CD4-positive, alpha-beta T cell treated with Interleukin-6 at 100 ng/mL for 8 hours (primary cell): ENCODE results near the gene WFS1.

Experiments used
- DNase-seq: peaks from one replicate; pipeline ENCODE4 v3.0.0-alpha.2; 2020; ENCODE audit warnings: mixed read lengths, low spot score

The WFS1 gene

GRCh38 chr4:6325788-6326290 is 56.2 kb downstream of the WFS1 start:
- DNase-seq: no peak

DNA sequence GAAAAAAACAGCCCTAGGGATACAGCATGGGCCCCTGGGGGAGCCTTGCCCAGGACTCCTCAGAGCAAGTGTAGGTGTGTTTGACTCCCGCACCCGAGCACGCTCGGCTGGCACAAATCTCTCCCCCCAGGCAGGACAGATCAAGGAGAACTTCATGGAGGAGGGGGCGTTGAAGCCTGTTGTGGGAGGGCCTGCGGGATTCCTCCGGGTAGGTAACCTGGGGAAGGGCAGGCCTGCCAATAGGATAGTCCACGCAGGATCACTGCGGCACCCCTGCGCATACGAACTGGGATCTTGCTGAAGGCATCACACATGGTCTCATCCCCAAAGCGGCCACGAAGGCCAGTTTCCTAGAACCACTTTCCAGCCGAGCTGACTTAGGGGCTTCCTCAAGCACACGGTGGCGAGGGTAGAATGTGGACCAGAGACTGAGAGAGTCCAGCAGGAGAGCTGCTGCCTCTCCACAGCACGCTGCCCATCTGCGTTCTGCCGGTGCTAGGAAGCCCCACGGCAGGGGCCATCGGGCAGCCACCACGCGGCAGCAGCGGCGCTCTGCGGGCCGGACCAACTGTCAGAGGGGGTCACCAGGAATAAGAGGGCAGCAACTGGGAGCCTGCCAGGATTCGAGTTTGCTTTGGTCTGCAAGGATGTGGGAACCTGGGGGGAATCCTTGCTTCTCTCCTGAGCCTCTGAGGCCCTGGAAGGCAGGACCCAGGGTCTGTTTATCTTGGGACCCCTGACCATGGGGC is 56.8 kb downstream of the WFS1 start:
- no peak for DNase-seq

DNA sequence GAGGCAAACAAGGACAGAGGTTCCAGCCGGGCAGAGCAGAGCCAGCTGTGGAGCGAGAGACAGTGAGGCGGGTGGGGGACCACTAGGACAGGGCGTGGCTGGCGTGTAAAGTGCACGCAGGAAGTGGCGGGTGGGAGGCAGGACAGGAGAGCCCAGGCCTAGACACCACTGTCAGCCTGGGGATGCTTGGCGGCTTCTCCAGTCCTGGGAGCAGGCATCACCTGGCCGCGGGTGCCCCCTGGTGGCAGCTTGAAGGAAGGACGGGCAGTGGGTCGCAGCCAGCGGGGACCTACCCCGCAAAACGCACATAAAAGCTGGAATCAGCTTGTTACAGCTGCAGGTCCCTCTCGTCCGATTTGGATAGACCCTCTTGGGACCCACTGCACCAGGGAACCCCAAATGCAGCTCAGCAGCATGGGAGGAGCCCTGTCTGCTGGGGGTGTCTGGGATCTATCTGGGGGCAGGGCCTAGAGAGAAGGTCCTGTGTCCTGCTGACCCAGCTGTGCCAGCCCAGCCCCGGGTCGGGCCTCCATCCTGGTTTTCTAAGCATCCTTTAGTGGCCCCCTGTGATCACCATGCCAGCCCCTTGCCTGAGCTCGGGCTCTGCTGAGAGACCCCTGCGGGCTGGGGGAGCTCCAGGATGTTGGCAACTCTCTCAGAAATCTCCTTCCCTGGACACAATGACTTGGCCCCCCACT is 57.7 kb downstream of the WFS1 start:
- peak; percentile 69 for DNase-seq

DNA sequence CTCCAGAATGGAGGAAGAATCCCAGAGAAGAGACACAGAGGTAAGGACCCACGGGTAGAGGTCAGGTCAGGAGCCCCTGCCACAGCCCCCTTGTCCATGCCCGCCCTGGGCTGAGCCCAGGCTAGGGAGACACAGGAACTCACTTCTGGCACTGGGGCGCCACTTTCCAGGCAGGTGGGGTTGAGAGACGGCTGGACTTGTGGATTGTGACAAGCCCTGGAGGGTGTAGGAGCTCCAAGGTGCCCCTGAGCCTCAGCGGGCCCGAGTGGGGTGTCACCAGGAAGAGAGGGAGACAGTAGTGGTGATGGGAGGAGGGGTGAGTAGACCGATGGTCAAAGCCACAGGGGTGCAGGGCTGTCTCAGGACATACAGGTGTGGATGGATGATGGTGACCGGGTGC is 58.9 kb downstream of the WFS1 start:
- DNase-seq: no peak

- no peak for DNase-seq
These were observed 60.1 kb downstream of the WFS1 start for GRCh38 chr4:6329478-6330383.

GRCh38 chr4:6330384-6330767 is 60.7 kb downstream of the WFS1 start:
- no peak for DNase-seq

- DNase-seq: no peak
These were observed 61.4 kb downstream of the WFS1 start for GRCh38 chr4:6331018-6331417.

- no peak for DNase-seq
These were observed 61.8 kb downstream of the WFS1 start for GRCh38 chr4:6331468-6331867.

GRCh38 chr4:6332042-6332668 is 62.5 kb downstream of the WFS1 start:
- peak; percentile 10 for DNase-seq

DNA sequence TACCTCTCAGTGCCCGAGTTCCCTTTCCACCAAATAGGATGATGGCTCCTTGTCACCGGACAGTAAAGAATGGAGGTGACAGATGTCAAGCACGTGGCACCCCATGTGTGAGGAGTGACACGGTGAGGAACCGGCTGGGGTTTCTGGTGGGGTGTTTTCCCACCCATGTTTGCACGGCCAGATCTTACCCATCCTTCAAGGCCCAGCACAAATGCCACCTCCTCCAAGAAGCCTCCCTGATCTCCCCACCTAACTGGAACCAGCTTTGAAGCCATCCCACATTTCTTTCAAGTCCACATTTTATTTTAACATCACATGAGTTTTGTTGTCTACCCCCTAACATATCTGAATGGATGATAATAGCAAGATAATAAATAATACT is 63.0 kb downstream of the WFS1 start:
- no peak for DNase-seq

- DNase-seq: no peak
These were observed 63.9 kb downstream of the WFS1 start for GRCh38 chr4:6333301-6334202.

- DNase-seq: no peak
These were observed 64.7 kb downstream of the WFS1 start for GRCh38 chr4:6334203-6334887.

DNA sequence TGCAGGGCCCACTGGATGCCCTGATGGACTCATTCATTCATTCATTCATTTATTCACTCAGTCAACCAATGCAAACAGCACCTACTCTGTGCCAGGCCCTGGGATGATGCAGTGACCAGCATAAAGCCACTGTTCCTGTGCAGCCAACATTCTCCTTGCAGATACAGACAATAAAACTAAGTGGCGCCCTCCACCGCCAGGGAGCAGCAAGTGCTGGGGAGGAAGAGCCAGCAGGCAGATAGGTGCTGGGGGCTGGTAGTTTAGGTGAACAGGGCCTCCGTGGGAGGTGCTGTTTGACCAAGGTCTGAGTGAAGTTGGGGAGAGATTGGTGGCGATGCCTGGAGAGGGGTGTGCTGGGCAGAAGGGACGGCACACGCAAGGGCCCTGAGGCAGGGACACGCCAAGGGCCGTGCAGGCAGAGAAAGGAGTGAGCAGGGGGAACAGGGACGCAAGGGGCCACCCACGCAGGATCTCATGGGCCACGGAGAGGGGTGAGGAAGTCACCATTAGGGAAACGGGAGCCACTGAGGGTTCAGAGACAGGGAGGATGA is 65.5 kb downstream of the WFS1 start:
- no peak for DNase-seq

DNA sequence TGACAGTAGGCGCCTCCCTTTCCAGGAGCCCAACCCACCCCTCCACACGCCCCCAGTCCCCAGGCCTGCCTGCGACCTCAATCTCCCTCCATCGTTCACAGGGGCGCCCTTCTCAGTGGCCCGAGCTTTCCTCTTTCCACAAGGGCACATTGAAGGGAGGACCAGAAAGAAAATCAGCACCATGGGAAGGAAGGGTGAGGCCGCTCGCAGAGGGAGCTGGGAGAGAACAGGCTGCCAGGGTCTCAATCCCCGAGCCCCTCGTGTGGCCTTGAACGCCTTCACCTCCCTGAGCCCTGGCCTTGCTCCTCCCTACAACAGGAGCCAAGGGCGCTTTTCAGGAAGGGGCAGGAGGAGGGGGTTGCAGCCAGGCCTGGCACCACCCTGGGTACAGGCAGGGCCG is 66.5 kb downstream of the WFS1 start:
- no peak for DNase-seq

- no peak for DNase-seq
These were observed 67.8 kb downstream of the WFS1 start for GRCh38 chr4:6337331-6337935.

GRCh38 chr4:6338175-6338950 is 68.7 kb downstream of the WFS1 start:
- DNase-seq: peak; percentile 25

- no peak for DNase-seq
These were observed 69.5 kb downstream of the WFS1 start for GRCh38 chr4:6338951-6339817.
